ENCODE results near the gene FAM120B. TPM values are rescaled to one million over a fixed set of nuclear protein-coding genes. Genes with fewer than 3 reads are reported as not detected.

The FAM120B gene
- total RNA-seq, 1 donor from 2014 or later = 27.4 TPM

- intact Hi-C loops (cut with DNase I) = no loop called here
- peak; percentile 57 for DNase-seq (ENCODE audit: low spot score)
Measured at GRCh38 chr6:170444811-170445211, 138.3 kb downstream of the FAM120B start.

DNA sequence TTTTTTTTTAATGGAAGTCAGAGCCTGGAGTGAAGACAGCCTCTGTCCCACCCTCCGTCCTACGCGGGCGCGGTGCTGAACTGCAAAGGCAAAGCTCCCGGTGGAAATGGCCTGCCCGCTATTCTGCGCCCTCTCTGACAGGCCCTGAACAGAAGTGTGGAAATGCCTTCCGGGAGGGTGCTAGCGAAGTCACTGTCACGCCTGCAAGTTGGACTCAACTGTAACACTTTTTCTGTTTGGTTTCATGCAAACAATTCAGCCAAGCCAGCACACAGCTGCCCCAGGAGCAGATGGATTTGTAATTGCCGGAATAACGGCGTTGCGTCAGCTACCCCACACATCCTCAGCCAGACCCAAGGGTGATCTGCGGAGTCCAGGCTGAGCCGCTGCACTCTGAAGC, 138.9 kb downstream of the FAM120B start:
- peak; percentile 63 for DNase-seq (ENCODE audit: low spot score)
- intact Hi-C loops (cut with DNase I) = no loop called here

DNA sequence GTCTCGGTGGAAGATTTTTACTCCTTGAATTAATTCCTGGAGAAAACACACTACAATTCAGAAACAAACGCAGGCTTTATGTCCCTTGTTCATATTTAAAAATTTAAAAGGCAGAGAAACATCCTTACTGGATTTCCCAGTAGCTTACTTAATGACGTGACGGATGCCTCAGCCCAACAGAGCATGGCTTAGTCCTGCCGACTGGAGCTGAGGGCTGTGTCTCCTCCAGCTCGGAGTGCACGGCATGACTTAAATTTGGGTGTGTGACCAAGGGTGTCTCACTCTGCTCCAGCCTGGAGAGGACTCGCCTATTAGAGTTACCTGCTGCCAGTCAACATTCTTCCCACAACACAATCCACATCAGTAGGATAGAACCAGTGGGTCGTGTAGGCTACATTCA, 139.4 kb downstream of the FAM120B start:
- intact Hi-C loops (cut with DNase I) = no loop called here
- DNase-seq (ENCODE audit: low spot score) = no peak

GRCh38 chr6:170446841-170447560, 140.4 kb downstream of the FAM120B start:
- peak; percentile 62 for DNase-seq (ENCODE audit: low spot score)
- intact Hi-C loops (cut with DNase I) = no loop called here

GRCh38 chr6:170447561-170447930, 141.0 kb downstream of the FAM120B start:
- no peak for DNase-seq (ENCODE audit: low spot score)
- intact Hi-C loops (cut with DNase I) = no loop called here

- intact Hi-C loops (cut with DNase I) = no loop called here
- DNase-seq (ENCODE audit: low spot score) = no peak
Measured at GRCh38 chr6:170448317-170448716, 141.8 kb downstream of the FAM120B start.

GRCh38 chr6:170448751-170449630, 142.4 kb downstream of the FAM120B start:
- intact Hi-C loops (cut with DNase I) = no loop called here
- DNase-seq (ENCODE audit: low spot score) = no peak

GRCh38 chr6:170449835-170450753, 143.5 kb downstream of the FAM120B start:
- intact Hi-C loops (cut with DNase I) = no loop called here
- DNase-seq (ENCODE audit: low spot score) = no peak

GRCh38 chr6:170450916-170451761, 144.6 kb downstream of the FAM120B start:
- intact Hi-C loops (cut with DNase I) = no loop called here
- peak; percentile 64 for DNase-seq (ENCODE audit: low spot score)

- intact Hi-C loops (cut with DNase I) = no loop called here
- peak; percentile 73 for DNase-seq (ENCODE audit: low spot score)
Measured at GRCh38 chr6:170451762-170452651, 145.4 kb downstream of the FAM120B start.

- DNase-seq (ENCODE audit: low spot score) = no peak
- intact Hi-C loops (cut with DNase I) = no loop called here
Measured at GRCh38 chr6:170452767-170453545, 146.4 kb downstream of the FAM120B start.

GRCh38 chr6:170453586-170454511, 147.3 kb downstream of the FAM120B start:
- intact Hi-C loops (cut with DNase I) = no loop called here
- DNase-seq (ENCODE audit: low spot score) = peak; percentile 51

DNA sequence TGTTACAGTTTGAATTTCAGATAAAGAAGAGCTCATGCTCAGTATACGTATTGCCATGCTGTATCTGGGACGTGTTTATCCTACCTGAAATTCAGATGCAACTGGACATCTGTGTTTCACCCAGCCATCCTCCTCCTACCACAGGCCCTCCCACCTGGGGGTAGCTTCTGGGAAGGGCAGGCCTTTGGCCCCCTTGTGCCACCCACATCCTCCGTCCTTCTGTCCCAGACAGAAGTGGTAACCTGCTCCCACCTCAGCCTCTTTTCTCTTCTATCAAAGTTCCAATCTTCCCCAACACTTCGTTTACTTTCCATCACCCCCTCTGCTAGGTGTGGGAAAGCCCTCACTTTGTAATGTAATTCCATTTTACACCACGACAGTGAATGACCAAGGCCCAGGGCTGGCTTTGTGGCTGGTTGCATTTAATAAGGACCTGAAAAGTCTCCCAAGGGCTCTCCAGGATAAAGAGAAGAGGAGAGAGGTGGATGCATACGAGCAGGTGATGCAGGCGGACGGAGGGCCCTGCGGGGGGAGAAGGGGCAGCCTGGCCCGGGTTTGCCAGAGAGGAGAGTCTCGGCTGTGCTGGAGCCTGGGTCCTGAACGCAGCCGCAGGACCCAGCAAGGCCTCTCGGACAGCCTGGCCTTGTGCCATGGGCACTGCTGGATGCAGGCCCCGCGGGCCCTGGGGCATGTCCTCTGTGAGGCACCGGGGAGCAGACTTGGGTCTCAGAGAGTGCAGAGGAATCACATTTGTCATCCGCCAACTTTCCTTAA, 148.1 kb downstream of the FAM120B start:
- intact Hi-C loops (cut with DNase I) = no loop called here
- DNase-seq (ENCODE audit: low spot score) = no peak

DNA sequence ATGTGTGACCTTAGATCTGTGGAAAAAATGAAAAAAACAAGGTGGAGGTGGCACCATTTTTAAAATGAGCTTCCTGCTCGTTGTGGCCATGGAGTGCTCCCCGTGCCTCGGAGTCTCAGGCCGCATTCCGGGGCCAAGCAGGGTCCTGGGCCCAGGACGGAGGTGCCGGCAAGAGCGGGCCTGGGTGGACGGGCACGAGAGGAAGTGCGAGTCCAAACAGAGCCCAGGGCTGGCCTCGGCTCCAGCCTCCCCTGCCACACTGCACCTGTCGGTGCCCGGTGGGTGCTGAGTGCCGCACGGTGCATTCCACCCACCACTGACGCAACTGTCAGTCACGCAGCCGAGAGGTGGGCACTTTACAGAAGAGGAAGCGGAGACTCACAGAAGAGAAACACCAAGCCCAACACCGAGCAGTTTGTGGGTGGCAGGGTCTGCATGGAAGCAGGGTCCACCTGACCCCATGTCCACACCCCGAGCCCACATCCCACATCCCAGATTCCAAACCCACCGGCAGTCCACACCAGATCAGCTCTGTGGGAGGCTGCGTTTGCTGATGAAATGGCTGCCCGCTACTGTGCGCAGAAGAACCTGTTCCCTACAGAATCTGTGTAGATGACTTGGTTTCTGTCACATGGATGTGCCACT, 148.9 kb downstream of the FAM120B start:
- no peak for DNase-seq (ENCODE audit: low spot score)
- intact Hi-C loops (cut with DNase I) = no loop called here

- intact Hi-C loops (cut with DNase I) = no loop called here
- DNase-seq (ENCODE audit: low spot score) = no peak
Measured at GRCh38 chr6:170456334-170456733, 149.8 kb downstream of the FAM120B start.

All from cardiac septum (tissue), 1 donor.